ENCODE results near the gene TMEM225B. TPM values are rescaled to one million over a fixed set of nuclear protein-coding genes. Genes with fewer than 3 reads are reported as not detected.

TMEM225B gene
- total RNA-seq, 2 donors from 2014 or later: 0.74 TPM; not detected in 1

DNA sequence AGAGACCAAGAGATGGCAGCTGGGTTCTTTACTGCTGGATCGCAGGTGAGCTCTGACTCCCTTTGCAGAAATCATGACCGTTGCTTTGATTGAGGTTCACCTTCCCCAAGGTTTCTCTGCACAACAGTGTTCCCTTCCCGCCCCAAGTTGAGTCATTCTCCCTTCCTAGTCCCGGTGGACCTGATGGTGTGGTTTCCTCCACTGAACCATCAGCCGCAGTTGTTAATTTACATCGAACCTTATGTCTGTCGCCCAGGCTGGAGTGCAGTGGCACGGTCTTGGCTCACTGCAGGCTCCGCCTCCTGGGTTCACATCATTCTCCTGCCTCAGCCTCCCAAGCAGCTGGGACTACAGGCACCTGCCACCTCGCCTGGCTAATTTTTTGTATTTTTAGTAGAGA lies 24.5 kb downstream of the TMEM225B start:
- no peak for DNase-seq
- H3K4me1 ChIP-seq: peaks cover 3% of the 10 kb centered on the region
- intact Hi-C loops (cut with DNase I): no loop called here
- no peak overlapping the region for H3K27ac ChIP-seq
- H3K4me3 ChIP-seq: no peak overlapping the region
- TF ChIP-seq, protein P1, sequence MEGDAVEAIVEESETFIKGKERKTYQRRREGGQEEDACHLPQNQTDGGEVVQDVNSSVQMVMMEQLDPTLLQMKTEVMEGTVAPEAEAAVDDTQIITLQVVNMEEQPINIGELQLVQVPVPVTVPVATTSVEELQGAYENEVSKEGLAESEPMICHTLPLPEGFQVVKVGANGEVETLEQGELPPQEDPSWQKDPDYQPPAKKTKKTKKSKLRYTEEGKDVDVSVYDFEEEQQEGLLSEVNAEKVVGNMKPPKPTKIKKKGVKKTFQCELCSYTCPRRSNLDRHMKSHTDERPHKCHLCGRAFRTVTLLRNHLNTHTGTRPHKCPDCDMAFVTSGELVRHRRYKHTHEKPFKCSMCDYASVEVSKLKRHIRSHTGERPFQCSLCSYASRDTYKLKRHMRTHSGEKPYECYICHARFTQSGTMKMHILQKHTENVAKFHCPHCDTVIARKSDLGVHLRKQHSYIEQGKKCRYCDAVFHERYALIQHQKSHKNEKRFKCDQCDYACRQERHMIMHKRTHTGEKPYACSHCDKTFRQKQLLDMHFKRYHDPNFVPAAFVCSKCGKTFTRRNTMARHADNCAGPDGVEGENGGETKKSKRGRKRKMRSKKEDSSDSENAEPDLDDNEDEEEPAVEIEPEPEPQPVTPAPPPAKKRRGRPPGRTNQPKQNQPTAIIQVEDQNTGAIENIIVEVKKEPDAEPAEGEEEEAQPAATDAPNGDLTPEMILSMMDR (IDR thresholded peaks at IDR 0.05): no peak
- H3K9me3 ChIP-seq: no peaks in the 10 kb centered on the region
- H3K27me3 ChIP-seq: no peaks in the 10 kb centered on the region
- peaks cover 6% of the 10 kb centered on the region for H3K36me3 ChIP-seq
- no peak overlapping the region for H3K9ac ChIP-seq (ENCODE audit: low read depth in 2 of 2, low read length in 2 of 2)

DNA sequence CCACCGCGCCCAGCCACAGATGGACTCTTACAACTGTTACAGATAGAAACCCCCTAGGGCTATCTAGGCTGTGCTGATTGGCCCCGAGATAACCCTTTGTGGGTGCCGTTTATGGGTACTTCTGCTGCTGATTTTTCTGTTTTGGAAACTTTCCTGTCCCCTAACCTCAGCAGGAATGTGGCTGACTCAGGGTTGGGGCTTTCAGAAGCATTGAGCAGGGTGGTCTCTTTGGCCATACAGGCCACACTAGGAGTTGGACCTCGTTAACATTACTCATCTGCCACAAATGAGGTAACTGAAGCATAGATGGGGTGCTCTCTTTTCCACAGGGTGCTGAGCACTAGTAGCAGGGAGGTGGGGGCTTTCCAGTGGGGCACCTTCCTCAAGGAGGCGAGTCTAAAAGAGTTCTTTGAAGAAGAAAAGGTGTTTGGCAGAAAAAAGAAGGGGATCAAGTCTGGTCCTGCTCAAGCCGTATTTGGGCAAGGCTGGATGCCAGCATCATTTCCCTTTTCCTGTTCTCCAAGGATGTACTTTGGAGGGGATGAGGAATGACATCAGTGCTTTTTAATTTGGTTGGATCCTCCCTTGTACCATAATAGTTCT lies 25.1 kb downstream of the TMEM225B start:
- Histone ChIP-seq H3K4me3 (no peak overlapping the region), H3K36me3 (peaks cover 7% of the 10 kb centered on the region), H3K4me1 (no peaks in the 10 kb centered on the region), H3K9me3 (no peaks in the 10 kb centered on the region), H3K27ac (no peak overlapping the region), H3K27me3 (no peaks in the 10 kb centered on the region), H3K9ac (ENCODE audit: low read depth in 2 of 2, low read length in 2 of 2) (no peak overlapping the region)
- DNase-seq: no peak
- intact Hi-C loops (cut with DNase I): no loop called here
- TF ChIP-seq, protein P1 (IDR thresholded peaks at IDR 0.05): no peak

DNA sequence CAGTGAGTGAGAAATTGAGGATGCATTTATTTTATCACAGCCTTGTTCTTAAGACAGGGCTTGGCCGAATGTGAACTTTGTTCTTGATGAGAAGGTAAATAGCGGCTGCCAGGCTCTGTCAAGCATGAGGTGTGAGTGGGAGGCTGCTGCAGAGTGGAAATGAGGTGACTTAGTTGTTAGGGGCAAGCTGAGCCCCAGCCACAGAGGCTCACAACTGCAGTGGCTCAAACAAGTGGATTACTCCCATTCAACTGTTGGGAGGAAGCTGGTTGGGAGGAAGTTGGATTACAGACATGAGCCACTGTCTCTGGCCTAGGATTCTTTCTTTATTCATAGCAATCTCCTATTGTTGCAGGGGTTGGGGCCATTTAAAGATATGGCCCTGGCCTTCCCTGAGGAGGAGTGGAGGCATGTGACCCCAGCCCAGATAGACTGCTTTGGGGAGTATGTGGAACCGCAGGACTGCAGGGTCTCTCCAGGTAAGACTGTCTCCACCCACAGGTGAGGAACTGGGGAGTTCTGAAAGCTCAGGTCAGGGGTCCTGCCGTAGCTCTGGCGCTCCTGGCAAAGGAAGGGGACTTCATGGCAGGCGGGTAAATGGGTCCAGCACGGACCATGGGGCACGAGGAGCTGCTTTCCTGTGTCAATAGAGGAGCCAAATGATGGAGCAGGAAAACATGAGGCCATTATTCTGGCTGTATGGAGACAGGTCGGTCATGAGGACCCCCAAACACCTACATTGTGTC lies 25.8 kb downstream of the TMEM225B start:
- Histone ChIP-seq H3K9ac (ENCODE audit: low read depth in 2 of 2, low read length in 2 of 2) (no peak overlapping the region), H3K36me3 (peaks cover 13% of the 10 kb centered on the region), H3K27me3 (no peaks in the 10 kb centered on the region), H3K27ac (no peak overlapping the region), H3K9me3 (no peaks in the 10 kb centered on the region), H3K4me3 (no peak overlapping the region), H3K4me1 (no peaks in the 10 kb centered on the region)
- DNase-seq: no peak
- TF ChIP-seq, protein P1 (IDR thresholded peaks at IDR 0.05): no peak
- intact Hi-C loops (cut with DNase I): no loop called here

DNA sequence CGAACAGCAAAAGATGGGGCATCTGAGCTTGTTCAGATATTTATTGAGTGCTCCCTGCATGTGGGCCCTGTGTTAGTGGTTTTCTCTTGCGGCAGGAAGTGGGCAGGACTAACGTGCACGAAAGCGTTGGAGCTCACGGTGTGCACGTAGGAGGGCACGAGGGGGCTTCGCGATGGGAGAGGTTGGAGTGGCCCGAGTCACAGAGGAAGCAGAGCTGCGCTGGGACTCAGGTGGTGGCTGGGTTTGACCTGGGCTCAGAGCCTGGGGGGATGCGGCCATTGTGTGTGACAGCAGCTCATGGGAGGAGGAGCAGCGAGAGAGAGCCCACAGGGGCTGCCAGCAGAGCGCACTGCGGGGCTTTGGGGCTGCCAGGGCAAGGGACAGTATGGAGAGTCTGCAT lies 26.4 kb downstream of the TMEM225B start:
- DNase-seq: no peak
- intact Hi-C loops (cut with DNase I): no loop called here
- Histone ChIP-seq H3K9ac (ENCODE audit: low read depth in 2 of 2, low read length in 2 of 2) (no peak overlapping the region), H3K36me3 (peaks cover 13% of the 10 kb centered on the region), H3K27me3 (no peaks in the 10 kb centered on the region), H3K9me3 (no peaks in the 10 kb centered on the region), H3K4me3 (no peak overlapping the region), H3K27ac (no peak overlapping the region), H3K4me1 (no peaks in the 10 kb centered on the region)
- TF ChIP-seq, protein P1 (IDR thresholded peaks at IDR 0.05): no peak

DNA sequence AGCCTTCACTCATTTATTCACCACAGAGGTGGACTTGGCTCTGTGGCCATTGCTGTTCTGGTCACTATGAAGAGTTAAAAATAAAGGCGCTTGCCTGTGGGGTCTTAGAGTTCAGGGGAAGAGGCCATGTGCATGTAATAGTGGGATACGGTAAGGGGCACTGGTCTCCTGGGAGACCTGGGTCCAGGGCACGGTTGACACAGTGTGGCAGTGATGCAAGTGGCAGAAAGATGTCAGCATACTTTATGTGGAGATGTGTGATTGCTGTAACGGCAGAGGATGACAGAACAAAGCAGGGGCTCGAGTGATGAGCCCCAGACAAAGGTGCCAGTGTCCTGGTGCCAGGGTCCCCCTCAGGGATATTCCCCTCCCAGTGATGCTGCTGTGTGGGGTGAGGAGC lies 27.3 kb downstream of the TMEM225B start:
- TF ChIP-seq, protein P1 (IDR thresholded peaks at IDR 0.05): no peak
- Histone ChIP-seq H3K27me3 (no peaks in the 10 kb centered on the region), H3K9ac (ENCODE audit: low read depth in 2 of 2, low read length in 2 of 2) (no peak overlapping the region), H3K9me3 (no peaks in the 10 kb centered on the region), H3K36me3 (peaks cover 19% of the 10 kb centered on the region), H3K4me1 (no peaks in the 10 kb centered on the region), H3K4me3 (no peak overlapping the region), H3K27ac (no peak overlapping the region)
- intact Hi-C loops (cut with DNase I): no loop called here
- no peak for DNase-seq
